HG02973 (cell line): ENCODE results near the gene CIITA.
"Not testable (repeated sequence)": the region's sequence is repeated elsewhere in the genome, so short reads cannot be mapped to it uniquely, and the experiment has no call there.

Experiments
- ATAC-seq: cut with Tn5 transposase; IDR thresholded peaks from one replicate; pipeline ENCODE4 v1.9.1; 2021; ENCODE audit warnings: moderate library complexity; ENCODE audit not compliant: unreplicated experiment

CIITA gene

DNA sequence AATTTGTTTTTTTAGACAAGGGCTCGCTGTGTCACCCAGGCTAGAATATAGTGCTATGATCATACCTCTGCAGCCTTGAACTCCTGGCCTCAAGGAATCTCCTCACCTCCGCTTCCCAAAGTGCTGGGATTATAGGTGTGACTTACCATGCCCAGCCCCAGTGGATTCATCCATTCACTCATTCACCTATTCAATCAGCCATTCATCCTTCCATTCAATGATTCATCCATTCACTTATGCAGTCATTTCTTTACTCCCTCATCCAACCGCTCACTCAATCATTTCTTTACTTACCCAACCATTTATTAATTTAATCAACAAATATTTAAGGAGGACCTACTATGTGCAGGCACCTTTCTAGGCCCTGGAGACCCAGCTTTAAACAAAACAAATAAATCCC lies 39.5 kb downstream of the CIITA start:
- no peak for ATAC-seq

DNA sequence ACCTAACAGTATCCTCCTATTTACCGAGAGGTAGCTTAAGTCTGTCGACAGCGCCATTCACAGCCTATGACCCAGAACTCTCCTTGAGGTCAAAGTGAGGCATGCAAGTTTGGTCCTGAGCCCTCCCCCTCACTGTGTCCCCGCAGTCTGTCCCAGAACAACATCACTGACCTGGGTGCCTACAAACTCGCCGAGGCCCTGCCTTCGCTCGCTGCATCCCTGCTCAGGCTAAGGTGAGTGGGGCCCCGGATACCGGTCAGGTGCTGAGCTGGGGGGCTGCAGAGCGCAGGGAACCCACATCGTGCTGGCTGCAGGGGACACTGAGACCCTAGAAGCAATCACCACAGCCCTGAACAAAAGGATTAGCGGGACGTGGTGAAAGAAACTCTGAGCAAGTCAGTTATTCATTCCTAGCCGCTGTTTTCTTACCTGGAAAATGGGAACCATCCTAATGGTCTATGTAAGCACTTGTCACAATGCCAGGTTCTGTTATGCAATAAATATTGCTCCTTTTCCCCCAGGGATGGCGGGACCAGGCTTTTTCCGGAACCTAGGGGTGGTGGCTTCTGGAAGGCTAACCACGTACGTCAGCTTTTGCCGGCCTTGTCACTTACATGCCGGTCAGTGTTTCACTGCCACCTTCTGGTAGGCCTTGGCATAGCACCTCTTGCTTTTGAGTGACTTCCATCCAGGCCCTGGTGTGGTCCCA lies 41.4 kb downstream of the CIITA start:
- peak; percentile 53 for ATAC-seq

DNA sequence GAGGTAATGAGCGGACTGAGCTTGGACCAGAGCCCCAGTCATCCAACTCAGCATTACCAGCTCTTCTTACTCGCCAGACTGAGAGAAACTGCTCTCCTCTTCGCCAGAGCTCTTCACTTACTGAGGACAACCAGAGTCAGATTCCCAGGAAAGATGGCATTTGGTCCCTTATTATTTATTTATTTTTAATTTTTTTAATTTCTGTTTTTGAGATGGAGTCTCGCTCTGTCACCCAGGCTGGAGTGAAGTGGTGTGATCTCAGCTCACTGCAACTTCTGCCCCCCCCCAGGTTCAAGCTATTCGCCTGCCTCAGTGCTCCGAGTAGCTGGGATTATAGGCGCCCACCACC lies 42.0 kb downstream of the CIITA start:
- no peak for ATAC-seq

DNA sequence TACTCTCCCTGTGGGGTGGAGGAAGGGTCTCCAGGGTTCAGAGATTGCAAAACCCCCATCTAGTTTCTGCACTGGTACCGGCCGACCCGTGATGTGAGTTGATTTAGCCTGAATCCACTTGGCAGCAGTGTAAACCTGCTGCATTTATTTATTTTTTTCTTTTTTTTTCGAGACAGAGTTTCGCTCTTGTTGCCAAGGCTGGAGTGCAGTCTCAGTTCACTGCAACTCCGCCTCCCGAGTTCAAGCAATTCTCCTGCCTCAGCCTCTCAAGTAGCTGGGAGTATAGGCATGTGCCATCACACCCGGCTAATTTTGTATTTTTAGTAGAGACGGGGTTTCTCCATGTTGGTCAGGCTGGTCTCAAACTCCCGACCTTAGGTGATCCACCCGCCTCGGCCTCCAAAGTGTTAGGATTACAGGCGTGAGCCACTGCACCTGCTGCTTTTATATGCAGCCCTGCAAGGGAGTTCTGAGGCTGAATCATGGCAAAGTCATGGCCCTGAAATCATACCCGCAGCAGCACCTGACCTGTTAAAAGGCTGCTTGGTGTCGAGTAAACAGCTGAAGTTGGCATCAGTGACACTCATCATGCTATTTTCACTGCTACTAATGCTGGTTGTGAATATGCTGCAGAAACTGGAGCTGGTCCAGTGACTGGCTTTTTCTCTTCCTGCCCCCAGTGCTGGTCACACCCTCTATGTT lies 43.9 kb downstream of the CIITA start:
- no peak for ATAC-seq

DNA sequence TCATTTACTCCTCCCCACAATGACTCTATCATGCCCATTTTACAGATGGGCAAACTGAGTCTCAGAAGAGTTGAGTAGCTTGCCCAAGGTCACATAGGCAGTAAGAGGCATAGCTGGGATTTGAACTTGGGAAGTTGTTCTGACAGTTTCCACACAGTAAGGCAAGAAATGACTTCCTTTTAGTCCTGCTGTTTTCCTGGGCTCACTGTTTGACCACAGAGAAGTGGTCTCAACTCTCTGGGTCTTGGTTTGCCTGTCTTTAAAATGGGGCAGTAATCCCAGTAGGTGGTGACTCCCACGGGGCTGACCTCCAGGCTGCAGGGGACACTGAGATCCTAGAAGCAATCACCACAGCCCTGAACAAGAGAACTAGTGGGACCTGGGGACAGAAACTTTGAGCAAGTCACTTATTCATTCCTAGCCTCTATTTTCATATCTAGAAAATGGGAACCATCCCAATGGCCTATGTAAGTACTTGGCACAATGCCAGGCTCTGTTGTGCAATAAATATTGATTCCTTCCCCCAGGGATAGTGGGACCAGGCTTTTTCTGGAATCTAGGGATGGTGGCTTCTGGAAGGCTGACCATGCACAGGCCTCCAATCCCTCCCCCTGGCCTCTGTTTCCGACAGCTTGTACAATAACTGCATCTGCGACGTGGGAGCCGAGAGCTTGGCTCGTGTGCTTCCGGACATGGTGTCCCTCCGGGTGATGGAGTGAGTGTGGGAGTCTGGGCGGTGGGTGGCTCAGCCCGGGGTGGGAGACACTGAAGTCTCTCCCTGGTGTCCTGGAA lies 44.7 kb downstream of the CIITA start:
- ATAC-seq: no peak

DNA sequence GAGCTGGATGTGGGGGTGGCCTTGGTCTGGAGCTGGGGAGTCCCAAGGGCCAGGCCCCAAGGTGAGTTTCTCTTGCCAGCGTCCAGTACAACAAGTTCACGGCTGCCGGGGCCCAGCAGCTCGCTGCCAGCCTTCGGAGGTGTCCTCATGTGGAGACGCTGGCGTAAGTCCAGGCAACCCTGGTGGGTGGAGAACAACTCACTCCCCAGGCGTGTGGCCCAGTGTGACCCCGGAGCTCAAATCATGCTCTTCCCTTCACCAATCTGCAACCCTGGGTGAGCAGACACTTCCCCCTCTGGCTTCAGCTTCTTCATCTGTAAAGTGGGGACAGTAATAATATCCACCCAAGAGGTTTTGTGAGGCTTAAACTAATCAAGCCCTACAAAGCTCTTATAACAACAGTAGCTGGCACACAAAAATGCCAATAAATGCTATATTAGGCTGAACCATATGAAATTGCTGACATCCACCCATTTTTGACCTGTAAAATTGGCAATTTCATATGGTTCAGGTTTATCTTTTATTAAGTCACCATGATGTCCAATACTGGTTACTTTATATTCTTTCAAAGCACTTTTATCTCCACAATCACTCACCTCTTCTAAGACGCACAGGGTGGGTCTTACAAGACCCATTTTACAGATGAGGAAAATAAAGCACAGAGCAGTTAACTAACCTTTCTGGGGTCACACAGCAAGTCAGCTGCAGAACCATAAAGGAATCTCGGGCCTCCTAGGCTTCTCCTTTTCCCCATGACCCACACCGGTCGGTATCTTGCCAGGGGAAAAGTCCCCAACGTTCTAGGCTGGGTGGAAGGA lies 45.5 kb downstream of the CIITA start:
- no peak for ATAC-seq

DNA sequence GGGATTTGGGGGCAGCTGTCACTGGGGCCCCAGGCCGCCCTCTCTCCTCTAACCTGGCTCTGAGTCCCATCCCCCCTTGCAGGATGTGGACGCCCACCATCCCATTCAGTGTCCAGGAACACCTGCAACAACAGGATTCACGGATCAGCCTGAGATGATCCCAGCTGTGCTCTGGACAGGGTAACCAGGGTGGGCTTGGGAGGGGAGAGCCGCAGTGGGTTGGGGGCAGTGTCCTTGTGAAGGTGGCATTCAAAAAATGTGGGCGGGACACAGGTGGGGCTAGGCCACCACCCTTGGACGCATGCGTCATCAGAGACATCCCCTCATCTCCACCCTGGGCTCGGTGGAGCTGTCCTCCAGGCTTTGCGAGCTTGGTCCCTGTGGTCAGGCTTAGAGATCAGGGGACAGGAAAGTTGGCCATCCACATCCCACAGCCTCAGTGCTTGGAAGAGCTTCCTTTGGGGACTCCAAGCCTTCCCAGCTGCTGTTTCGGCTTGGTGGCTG lies 46.2 kb downstream of the CIITA start:
- ATAC-seq: no peak

DNA sequence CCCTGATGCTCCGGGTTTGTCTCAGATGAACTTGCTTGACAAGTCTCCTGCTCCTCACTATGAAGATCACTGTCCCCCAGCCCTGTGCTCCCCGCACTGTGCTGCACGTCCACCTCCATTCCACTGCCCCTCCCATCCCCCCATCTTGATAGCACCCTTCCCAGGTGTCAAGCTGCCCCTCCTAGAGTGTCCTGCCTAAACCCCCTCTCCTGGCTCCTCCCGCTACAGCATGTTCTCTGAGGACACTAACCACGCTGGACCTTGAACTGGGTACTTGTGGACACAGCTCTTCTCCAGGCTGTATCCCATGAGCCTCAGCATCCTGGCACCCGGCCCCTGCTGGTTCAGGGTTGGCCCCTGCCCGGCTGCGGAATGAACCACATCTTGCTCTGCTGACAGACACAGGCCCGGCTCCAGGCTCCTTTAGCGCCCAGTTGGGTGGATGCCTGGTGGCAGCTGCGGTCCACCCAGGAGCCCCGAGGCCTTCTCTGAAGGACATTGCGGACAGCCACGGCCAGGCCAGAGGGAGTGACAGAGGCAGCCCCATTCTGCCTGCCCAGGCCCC lies 46.7 kb downstream of the CIITA start:
- no peak for ATAC-seq

DNA sequence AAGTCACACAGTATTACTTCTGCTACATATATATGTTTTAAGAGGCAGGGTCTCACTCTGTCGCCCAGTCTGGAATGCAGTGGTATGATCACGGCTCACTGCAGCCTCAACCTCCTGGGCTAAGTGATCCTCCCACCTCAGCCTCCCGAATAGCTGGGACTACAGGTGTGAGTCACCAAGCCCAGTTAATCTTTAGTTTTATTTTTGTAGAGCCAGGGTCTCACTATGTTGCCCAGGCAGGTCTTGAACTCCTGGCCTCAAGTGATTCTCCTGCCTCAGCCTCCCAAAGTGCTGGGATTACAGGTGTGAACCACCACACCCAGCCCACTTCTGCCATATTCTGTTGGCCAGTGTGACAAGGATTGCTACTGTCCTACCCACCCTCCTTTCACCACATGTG lies 48.3 kb downstream of the CIITA start:
- ATAC-seq: not testable (repeated sequence)

DNA sequence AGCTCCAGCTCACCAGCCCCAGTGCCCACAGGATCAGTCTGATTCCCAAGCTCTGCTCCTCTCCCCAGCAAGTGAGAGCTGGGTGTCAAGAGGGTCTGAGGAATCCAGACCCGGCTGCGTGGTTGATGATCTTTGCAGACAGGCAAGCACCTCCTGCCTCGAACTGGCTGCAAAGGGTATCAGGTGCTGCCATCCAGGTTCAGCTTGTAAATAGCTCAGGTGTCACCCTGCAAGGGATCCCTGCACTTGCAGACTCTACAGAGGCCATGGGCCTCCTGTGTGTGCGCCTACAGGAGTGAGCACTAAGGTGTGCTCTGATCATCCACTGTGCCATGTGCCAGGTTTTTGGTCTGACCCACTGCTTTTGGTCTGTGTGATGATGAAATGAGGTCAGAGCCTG lies 49.1 kb downstream of the CIITA start:
- no peak for ATAC-seq

DNA sequence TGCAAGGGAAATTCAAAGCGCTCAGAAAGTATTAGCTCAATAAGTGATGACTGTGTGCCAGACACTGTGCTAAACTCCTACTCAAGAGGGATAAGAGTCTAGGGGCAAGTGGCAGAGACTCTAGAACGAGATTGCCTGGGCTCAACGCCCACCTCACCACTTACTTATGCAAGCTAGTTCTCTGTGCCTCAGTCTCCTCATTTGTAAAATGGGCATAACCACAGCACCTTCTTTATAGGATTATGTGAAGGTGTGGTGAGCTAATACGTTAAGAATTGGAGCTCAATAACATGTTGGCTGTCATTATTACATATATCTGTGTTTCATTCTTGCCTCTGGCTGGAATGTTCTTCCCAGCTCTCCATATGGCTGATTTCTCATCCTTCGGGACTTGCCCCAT lies 49.9 kb downstream of the CIITA start:
- ATAC-seq: no peak

DNA sequence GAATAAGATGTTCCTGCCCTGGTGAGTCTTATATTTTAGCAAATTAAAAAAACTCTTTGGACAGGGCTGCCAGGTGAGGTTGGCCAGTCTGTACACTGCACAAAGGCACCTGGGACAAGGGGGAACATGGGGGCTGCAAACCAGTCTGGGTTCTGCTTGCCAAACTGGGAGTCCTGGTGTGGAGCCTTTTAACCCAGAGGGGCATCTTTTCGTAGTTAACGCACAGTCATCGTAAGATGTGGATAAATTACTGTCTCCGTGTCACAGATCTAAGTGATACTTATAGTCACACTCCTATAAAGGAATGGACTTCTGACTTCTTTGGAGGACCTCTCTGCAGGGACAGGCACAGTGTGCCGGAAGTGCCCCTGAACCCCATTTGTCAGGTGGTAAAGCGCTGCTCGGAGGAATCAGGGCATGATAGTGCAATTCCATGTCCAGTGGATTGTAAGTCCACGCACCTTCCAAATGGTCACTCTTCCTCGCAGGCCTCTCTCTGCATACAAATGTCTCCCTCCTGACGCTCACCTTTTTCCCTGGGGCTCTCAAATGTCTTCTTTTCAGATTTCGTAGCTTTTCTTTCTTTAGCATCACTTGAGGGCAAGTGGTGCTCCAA lies 50.6 kb downstream of the CIITA start:
- no peak for ATAC-seq

DNA sequence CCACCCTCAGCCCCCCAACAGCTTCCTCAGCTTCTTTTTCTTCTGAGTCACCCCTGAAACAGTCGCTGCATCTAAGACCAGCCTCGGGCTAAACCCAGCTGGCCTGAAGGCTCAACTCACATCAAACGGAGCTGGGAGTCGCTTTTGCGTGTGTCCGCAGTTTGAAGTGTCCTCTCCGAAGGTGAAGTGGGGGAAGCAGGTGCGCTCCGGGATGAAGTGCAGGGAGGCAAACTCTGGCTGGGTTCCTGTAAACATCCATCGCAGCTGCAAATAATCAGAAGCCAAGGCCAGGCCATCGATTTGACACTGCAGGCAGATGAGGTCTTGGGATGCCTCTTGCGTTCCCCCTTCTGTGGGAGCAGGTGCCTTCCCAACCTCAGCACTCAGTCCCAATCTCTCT lies 52.1 kb downstream of the CIITA start:
- ATAC-seq: not testable (repeated sequence)

DNA sequence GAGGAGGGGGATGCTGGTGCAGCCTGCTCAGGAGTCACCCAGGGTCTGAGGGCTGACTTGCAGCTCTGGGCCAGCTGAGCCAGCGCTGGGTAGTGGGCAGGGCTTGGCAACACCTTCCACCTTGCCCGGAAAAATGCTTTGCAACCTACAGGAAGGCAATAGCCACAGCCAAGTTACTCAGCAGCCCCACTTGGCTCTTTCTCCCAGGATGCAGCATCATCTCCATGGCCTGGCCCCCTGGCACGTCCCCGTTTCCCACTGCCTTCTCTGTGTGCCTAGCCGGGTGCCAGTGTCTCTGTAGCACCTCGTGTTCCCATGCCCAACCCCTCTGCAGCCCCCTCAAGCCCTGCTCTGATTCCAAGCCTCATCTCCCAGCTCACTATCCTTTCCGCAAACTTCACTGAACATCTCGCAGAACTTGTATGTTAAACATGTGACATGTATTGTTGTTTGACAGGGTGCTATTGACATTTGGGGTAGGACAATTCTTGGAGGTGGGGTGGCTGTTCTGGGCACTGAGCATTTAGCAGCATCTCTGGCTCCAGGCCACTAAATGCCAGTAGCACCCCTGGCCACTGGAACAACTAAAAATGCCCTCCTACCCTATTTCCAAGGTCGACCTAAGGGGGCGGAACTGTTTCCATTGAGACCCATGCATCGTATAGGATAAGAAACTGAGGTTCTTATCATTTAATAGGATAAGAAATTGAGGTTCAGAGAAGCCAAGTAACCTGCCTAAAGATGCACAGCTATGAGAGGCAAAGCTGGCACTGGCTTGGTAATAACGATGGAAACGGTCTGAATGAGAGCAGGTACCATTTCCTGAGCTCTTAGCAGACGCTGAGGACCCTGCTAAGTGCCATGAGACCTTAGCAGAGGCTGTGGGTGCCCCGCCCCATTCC lies 53.1 kb downstream of the CIITA start:
- no peak for ATAC-seq

DNA sequence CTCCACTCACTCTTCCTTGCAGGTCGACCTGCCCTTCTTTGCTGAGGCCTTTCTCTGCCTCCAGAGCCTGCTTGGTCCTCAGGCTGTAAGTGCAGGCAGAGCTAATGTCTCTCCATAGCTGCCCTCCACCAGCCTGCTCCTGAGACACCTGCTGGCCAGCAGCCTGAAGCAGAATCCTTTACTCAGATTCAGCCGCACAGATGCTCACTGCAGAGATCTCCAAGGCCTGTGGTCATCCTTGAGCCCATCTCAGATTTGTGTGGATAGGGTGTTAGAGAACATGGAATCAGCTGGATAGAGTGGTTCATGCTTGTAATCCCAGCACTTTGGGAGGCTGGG lies 53.7 kb downstream of the CIITA start:
- no peak for ATAC-seq

DNA sequence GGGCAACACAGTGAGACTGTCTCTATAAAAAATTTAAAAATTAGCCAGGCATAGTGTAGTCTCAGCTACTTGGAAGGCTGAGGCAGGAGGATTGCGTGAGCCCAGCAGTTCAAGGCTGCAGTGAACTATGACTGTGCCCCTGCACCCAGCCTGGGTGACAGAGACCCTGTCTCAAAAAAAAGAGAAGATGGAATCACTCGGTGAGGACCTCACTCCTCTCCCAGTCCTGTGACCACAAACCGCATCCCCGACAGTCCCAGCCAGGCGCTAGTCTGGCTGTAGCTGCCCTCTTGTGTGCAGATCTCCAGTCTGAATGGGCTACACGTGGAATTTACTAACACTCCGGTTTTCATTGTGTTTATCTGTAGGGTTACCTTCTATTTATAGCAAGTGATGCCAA lies 54.1 kb downstream of the CIITA start:
- no peak for ATAC-seq

DNA sequence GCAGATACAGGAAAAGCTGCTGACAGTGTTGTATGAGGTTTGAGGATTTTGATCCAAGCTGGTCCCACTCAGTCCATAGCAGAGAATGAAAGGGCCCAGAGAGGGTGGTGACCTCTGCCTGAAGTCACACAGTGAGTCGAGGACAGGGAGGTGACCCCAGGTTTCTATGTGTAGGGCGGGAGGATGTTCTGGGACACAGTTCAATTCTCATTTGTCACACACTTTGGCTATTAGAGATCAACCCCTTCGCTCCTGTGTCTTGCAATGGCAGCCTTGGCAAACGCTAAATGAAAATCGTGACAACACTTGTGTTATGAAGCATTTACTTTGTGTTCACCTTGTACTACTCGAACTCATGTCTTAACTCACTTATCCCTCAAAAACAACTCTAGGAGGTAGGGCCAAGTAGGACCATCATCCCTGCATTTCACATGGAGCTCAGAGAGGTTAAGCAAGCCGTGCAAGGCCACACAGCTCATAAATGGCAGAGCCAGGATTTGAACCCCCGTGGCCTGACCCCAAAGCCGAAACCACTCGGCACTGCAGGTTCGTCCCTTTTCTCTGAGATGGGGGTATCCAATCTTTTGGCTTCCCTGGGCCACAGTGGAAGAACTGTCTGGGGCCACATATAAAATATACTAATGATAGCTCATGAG lies 55.1 kb downstream of the CIITA start:
- ATAC-seq: no peak

DNA sequence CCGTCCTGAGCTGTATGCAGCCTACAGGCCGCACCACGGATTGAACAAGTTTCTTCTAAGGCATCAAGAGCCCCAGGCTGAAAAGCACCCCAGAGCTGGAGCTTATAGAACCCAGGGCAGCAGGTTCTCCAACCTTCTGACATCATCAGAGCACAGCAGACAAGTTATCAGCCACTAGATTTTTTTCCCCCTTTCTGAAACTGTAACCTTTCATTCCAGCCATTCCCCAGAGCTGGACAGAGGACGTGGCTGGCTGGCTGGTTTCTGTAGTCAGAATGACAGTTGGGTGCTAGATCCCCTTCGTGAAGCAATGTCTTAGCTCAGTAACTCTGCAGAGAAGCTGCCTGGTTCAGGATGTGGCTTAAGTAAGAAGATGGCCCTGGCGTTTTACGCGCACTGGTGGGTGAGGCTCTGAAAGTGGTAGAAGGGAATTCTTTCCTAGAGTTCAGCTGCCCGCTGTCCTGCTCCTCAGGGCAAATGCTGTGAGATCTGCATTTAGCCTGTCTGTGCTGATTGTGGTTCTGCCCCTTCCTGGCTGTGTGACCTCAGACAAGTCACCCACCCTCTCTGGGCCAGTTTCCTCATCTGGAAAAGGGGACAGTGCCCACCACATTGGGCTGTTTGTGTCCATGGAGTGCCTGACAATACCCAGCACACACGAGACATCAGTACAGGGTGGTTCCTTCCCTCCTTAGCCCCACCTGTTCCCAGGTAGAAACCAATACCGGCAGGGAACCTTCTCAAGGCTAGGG lies 56.1 kb downstream of the CIITA start:
- no peak for ATAC-seq
